ENCODE data around the gene USP46. TPM values are rescaled to one million over a fixed set of nuclear protein-coding genes. Genes with fewer than 3 reads are reported as not detected.

Gene USP46
- total RNA-seq, 3 donors from 2014 or later (not counting 1 experiment from before 2014, with no cell fraction given) = 7.8 to 11.7 (median 10.3) TPM

DNA sequence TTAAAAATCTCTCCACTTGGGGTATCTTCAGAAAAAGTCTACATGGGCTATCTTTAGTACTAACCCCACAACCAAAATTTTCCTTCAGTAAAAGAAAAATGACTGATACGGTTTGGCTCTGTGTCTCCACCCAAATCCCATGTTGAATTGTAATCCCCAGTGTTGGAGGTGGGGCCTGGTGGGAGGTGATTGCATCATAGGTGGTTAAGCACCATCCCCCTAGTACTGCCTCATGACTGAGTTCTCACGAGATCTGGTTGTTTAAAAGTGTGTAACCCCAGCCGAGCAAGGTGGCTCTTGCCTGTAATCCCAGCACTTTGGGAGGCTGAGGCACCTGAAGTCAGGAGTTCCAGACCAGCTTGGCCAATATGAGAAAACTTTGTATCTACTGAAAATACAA, 66.8 kb downstream of the USP46 start:
- peaks cover 6% of the 10 kb centered on the region for H3K36me3 ChIP-seq (ENCODE audit: control insufficient read depth, insufficient read depth, low read length)
- no peaks in the 10 kb centered on the region for H3K27me3 ChIP-seq (ENCODE audit: control insufficient read depth, insufficient read depth, low read length)
- Mint-ChIP-seq H3K4me1 (peaks cover 9 to 14% of the 10 kb centered on the region in 2 donors), H3K27me3 (ENCODE audit: low read depth in 2 of 2) (peaks cover 0 to 2% of the 10 kb centered on the region in 2 donors), H3K36me3 (no peaks in the 10 kb centered on the region), H3K9me3 (no peaks in the 10 kb centered on the region), H3K27ac (no peak overlapping the region), H3K4me3 (no peak overlapping the region)
- no peak for DNase-seq
- TF ChIP-seq, protein P1, sequence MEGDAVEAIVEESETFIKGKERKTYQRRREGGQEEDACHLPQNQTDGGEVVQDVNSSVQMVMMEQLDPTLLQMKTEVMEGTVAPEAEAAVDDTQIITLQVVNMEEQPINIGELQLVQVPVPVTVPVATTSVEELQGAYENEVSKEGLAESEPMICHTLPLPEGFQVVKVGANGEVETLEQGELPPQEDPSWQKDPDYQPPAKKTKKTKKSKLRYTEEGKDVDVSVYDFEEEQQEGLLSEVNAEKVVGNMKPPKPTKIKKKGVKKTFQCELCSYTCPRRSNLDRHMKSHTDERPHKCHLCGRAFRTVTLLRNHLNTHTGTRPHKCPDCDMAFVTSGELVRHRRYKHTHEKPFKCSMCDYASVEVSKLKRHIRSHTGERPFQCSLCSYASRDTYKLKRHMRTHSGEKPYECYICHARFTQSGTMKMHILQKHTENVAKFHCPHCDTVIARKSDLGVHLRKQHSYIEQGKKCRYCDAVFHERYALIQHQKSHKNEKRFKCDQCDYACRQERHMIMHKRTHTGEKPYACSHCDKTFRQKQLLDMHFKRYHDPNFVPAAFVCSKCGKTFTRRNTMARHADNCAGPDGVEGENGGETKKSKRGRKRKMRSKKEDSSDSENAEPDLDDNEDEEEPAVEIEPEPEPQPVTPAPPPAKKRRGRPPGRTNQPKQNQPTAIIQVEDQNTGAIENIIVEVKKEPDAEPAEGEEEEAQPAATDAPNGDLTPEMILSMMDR (IDR thresholded peaks at IDR 0.05) = no peak
- H3K27ac ChIP-seq (ENCODE audit: low read length) = no peak overlapping the region
- H3K4me3 ChIP-seq (ENCODE audit: low read length) = no peak overlapping the region
- intact Hi-C loops (cut with micrococcal nuclease) = no loop called here
- peaks cover 13% of the 10 kb centered on the region for H3K4me1 ChIP-seq (ENCODE audit: control insufficient read depth, insufficient read depth, low read length)
- no peaks in the 10 kb centered on the region for H3K9me3 ChIP-seq (ENCODE audit: control insufficient read depth, insufficient read depth, low read length)
- ATAC-seq = no peak
- WGBS (ENCODE audit: insufficient coverage) = 96% methylated on average over 2 of the region's 3 CpGs

DNA sequence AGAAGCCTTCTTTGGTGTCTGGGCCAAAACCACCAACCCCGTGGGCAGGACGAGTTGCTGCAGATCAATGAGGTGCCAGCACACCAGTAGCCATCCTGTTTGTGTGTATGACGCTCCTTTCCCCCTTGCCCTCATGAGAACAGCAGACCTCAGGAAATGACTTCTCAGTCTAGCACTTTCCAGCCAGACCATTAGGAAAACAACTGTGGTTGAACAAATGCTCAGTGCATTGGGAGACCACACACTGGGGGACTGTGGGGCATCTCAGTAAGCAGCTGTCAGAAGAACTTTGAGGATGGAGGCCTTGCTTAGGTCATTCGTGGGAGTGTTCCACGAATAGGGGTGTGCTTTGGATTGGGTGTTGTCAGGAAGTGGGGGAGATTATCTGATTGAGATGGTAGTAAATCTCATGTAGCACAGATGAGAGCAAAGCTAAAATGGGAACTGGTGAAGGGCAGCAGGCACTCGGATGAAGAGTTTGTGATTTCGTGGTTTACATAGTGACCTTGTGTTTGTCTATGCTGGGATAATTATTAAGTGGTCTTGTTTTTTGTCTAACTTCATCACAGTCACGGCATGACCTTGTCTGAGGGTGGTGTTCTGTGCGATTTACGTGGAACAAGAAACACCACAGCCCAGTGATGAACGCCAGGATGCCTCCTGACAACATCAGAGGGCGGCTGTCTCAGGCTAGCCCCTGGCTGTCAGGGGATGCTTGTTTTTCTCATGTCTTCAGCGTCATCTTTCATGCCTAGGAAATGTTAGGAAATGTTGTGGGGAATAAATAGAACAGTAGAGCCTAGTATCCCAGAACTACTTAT, 70.1 kb downstream of the USP46 start:
- no peaks in the 10 kb centered on the region for H3K9me3 Mint-ChIP-seq
- Histone ChIP-seq H3K27me3 (ENCODE audit: control insufficient read depth, insufficient read depth, low read length) (no peaks in the 10 kb centered on the region), H3K36me3 (ENCODE audit: control insufficient read depth, insufficient read depth, low read length) (no peaks in the 10 kb centered on the region), H3K27ac (ENCODE audit: low read length) (no peak overlapping the region), H3K4me3 (ENCODE audit: low read length) (no peak overlapping the region), H3K9me3 (ENCODE audit: control insufficient read depth, insufficient read depth, low read length) (no peaks in the 10 kb centered on the region), H3K4me1 (ENCODE audit: control insufficient read depth, insufficient read depth, low read length) (peaks cover 13% of the 10 kb centered on the region)
- DNase-seq (peak in 1 of 2 donors; percentile 55), ATAC-seq (peak; percentile 50 to 81 (median 80))
- TF ChIP-seq, protein P1 (IDR thresholded peaks at IDR 0.05) = no peak
- 41% methylated on average over 13 of the region's 13 CpGs for WGBS (ENCODE audit: insufficient coverage)
- H3K27ac Mint-ChIP-seq = peak overlapping the region; percentile 8 to 14
- peaks cover 0 to 5% of the 10 kb centered on the region in 2 donors for H3K27me3 Mint-ChIP-seq (ENCODE audit: low read depth in 2 of 2)
- no peak overlapping the region for H3K4me3 Mint-ChIP-seq
- H3K4me1 Mint-ChIP-seq = peaks cover 9 to 14% of the 10 kb centered on the region in 2 donors
- no peaks in the 10 kb centered on the region for H3K36me3 Mint-ChIP-seq
- intact Hi-C loops (cut with micrococcal nuclease) = loop anchor here (5.0 kb wide), 1 partner anchor 393 kb away; no protein-coding TSS in a partner anchor

DNA sequence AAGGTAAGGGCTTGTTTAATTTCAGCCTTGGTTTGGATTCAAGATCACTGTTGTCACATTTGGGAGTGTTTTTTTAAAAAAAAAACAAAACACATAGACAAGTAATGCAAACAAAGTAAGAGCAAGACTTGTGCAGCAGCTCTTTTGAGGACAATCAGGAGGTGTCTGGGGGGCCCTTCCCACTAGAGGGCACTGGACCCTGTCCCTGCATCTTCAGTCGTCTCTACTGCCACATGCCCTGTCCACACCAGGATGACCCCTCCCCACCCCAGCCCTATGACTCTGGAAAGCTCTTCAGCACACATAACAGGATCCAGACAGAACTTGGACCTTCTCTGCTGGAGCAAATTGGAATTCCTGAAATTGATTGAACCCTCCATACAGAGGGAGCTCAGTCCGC, 71.0 kb downstream of the USP46 start:
- Mint-ChIP-seq H3K27me3 (ENCODE audit: low read depth in 2 of 2) (peaks cover 0 to 5% of the 10 kb centered on the region in 2 donors), H3K4me3 (no peak overlapping the region)

More for the DNA sequence above, 71.0 kb downstream of the USP46 start:
- Histone ChIP-seq H3K27me3 (ENCODE audit: control insufficient read depth, insufficient read depth, low read length) (no peaks in the 10 kb centered on the region), H3K4me3 (ENCODE audit: low read length) (no peak overlapping the region), H3K27ac (ENCODE audit: low read length) (no peak overlapping the region), H3K36me3 (ENCODE audit: control insufficient read depth, insufficient read depth, low read length) (no peaks in the 10 kb centered on the region), H3K9me3 (ENCODE audit: control insufficient read depth, insufficient read depth, low read length) (no peaks in the 10 kb centered on the region), H3K4me1 (ENCODE audit: control insufficient read depth, insufficient read depth, low read length) (peaks cover 13% of the 10 kb centered on the region)
- H3K4me1 Mint-ChIP-seq = peaks cover 9 to 14% of the 10 kb centered on the region in 2 donors
- H3K9me3 Mint-ChIP-seq = no peaks in the 10 kb centered on the region
- no peak overlapping the region for H3K27ac Mint-ChIP-seq
- ATAC-seq (peak in 1 of 3 donors; percentile 42), DNase-seq (peak in 1 of 2 donors; percentile 28)
- TF ChIP-seq, protein P1 (IDR thresholded peaks at IDR 0.05) = no peak
- intact Hi-C loops (cut with micrococcal nuclease) = loop anchor here (5.0 kb wide), 1 partner anchor 394 kb away; no protein-coding TSS in a partner anchor
- 55% methylated on average over 2 of the region's 2 CpGs for WGBS (ENCODE audit: insufficient coverage)
- no peaks in the 10 kb centered on the region for H3K36me3 Mint-ChIP-seq

All from natural killer cell (primary cell).